ENCODE measurements around the gene GRID2. TPM values are rescaled to one million over a fixed set of nuclear protein-coding genes. Genes with fewer than 3 reads are reported as not detected.

The GRID2 gene
- polyA plus RNA-seq, 1 of the 3 experiments (the other 2 are of a cell fraction), result not detected

DNA sequence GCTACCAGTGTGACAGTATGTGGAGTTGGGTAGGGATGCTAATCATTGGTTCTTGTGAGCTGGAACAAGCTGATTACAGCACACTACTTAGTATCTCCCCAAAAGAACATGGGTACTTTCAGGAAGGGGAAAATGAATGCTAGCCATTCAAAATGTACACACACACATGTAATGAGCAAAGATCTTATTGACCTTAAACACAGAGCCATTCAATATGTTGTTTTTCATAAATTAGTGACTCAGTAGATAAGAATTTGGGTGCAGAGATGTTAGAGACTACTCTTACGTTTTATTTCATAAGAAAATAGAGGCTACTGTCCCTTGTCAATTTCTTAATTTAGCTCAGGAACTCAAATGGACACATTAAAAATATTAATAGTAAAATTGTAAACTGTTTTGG is 1015.3 kb downstream of the GRID2 start (continued):
- TF ChIP-seq, protein P1, sequence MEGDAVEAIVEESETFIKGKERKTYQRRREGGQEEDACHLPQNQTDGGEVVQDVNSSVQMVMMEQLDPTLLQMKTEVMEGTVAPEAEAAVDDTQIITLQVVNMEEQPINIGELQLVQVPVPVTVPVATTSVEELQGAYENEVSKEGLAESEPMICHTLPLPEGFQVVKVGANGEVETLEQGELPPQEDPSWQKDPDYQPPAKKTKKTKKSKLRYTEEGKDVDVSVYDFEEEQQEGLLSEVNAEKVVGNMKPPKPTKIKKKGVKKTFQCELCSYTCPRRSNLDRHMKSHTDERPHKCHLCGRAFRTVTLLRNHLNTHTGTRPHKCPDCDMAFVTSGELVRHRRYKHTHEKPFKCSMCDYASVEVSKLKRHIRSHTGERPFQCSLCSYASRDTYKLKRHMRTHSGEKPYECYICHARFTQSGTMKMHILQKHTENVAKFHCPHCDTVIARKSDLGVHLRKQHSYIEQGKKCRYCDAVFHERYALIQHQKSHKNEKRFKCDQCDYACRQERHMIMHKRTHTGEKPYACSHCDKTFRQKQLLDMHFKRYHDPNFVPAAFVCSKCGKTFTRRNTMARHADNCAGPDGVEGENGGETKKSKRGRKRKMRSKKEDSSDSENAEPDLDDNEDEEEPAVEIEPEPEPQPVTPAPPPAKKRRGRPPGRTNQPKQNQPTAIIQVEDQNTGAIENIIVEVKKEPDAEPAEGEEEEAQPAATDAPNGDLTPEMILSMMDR (IDR thresholded peaks at IDR 0.05), result no peak

DNA sequence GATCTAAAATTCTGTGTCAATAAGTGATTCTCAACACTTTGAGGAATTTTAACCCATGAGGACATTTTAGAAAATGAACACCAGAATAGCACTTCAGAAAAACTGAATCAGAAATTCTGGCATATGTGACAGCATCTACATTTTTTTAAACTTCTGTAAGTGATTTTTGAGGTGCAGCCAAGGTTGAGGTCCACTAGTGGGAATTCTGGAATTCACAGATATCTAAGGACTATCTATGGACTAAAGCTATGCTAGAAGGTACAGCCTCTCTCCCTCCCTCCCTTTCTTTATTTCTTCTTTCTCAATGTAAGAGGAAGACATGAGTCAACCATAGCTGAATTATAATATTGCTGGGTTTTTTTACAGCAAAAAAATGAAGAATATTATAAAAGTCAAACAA is 1016.6 kb downstream of the GRID2 start:
- POLR2A ChIA-PET, result no interaction called here
- H3F3A ChIP-seq (replicated peaks; ENCODE audit: insufficient read depth), result no peaks in the 10 kb centered on the region
- no peak overlapping the region for H3K27ac ChIP-seq (ENCODE audit: low read depth in 2 of 2, low read length in 1 of 2)
- no peaks in the 10 kb centered on the region for H3K9me2 ChIP-seq
- no peaks in the 10 kb centered on the region for H3K36me3 ChIP-seq (replicated peaks in 1 of 2; ENCODE audit: control insufficient read depth in 1 of 2, insufficient read depth in 2 of 2, low read length in 1 of 2)
- CTCF ChIA-PET, result no interaction called here
- H4K20me1 ChIP-seq (ENCODE audit: insufficient read depth), result no peaks in the 10 kb centered on the region
- no peaks in the 10 kb centered on the region for H3K79me2 ChIP-seq (ENCODE audit: insufficient read depth)
- no peak overlapping the region for H3K4me3 ChIP-seq (ENCODE audit: low read depth in 2 of 2, low read length in 1 of 2)
- DNase-seq, result no peak
- TF ChIP-seq RCOR1 (IDR thresholded peaks at IDR 0.05; ENCODE audit: low read length), result no peak
- TF ChIP-seq, protein P2, sequence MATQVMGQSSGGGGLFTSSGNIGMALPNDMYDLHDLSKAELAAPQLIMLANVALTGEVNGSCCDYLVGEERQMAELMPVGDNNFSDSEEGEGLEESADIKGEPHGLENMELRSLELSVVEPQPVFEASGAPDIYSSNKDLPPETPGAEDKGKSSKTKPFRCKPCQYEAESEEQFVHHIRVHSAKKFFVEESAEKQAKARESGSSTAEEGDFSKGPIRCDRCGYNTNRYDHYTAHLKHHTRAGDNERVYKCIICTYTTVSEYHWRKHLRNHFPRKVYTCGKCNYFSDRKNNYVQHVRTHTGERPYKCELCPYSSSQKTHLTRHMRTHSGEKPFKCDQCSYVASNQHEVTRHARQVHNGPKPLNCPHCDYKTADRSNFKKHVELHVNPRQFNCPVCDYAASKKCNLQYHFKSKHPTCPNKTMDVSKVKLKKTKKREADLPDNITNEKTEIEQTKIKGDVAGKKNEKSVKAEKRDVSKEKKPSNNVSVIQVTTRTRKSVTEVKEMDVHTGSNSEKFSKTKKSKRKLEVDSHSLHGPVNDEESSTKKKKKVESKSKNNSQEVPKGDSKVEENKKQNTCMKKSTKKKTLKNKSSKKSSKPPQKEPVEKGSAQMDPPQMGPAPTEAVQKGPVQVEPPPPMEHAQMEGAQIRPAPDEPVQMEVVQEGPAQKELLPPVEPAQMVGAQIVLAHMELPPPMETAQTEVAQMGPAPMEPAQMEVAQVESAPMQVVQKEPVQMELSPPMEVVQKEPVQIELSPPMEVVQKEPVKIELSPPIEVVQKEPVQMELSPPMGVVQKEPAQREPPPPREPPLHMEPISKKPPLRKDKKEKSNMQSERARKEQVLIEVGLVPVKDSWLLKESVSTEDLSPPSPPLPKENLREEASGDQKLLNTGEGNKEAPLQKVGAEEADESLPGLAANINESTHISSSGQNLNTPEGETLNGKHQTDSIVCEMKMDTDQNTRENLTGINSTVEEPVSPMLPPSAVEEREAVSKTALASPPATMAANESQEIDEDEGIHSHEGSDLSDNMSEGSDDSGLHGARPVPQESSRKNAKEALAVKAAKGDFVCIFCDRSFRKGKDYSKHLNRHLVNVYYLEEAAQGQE (IDR thresholded peaks at IDR 0.05; ENCODE audit: low read depth, low read length), result no peak
- no peak for TF ChIP-seq MXI1 (IDR thresholded peaks at IDR 0.05; ENCODE audit: low read depth, low read length)
- TF ChIP-seq RXRA (IDR thresholded peaks at IDR 0.05; ENCODE audit: borderline replicate concordance, low read depth), result no peak
- TF ChIP-seq, protein P3, sequence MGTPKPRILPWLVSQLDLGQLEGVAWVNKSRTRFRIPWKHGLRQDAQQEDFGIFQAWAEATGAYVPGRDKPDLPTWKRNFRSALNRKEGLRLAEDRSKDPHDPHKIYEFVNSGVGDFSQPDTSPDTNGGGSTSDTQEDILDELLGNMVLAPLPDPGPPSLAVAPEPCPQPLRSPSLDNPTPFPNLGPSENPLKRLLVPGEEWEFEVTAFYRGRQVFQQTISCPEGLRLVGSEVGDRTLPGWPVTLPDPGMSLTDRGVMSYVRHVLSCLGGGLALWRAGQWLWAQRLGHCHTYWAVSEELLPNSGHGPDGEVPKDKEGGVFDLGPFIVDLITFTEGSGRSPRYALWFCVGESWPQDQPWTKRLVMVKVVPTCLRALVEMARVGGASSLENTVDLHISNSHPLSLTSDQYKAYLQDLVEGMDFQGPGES (IDR thresholded peaks at IDR 0.05; ENCODE audit: low read depth, low read length), result no peak
- TF ChIP-seq FOXM1 (IDR thresholded peaks at IDR 0.05; ENCODE audit: low read depth), result no peak
- TF ChIP-seq, protein P4, sequence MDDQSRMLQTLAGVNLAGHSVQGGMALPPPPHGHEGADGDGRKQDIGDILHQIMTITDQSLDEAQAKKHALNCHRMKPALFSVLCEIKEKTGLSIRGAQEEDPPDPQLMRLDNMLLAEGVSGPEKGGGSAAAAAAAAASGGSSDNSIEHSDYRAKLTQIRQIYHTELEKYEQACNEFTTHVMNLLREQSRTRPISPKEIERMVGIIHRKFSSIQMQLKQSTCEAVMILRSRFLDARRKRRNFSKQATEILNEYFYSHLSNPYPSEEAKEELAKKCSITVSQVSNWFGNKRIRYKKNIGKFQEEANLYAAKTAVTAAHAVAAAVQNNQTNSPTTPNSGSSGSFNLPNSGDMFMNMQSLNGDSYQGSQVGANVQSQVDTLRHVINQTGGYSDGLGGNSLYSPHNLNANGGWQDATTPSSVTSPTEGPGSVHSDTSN (IDR thresholded peaks at IDR 0.05), result no peak
- no peak for TF ChIP-seq NRF1 (IDR thresholded peaks at IDR 0.05; ENCODE audit: low read depth, low read length)
- TF ChIP-seq, protein P5, sequence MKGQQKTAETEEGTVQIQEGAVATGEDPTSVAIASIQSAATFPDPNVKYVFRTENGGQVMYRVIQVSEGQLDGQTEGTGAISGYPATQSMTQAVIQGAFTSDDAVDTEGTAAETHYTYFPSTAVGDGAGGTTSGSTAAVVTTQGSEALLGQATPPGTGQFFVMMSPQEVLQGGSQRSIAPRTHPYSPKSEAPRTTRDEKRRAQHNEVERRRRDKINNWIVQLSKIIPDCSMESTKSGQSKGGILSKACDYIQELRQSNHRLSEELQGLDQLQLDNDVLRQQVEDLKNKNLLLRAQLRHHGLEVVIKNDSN (IDR thresholded peaks at IDR 0.05; ENCODE audit: borderline replicate concordance, low read depth), result no peak
- no peak for TF ChIP-seq EZH2phosphoT487 (IDR thresholded peaks at IDR 0.05; ENCODE audit: borderline replicate concordance, low read depth)
- TF ChIP-seq, protein P6, sequence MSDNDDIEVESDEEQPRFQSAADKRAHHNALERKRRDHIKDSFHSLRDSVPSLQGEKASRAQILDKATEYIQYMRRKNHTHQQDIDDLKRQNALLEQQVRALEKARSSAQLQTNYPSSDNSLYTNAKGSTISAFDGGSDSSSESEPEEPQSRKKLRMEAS (IDR thresholded peaks at IDR 0.05; ENCODE audit: low read depth), result no peak
- TF ChIP-seq, protein P1 (IDR thresholded peaks at IDR 0.05), result no peak
- no peak for TF ChIP-seq CHD2 (IDR thresholded peaks at IDR 0.05; ENCODE audit: low read length, partially characterized antibody)
- TF ChIP-seq TCF12 (IDR thresholded peaks at IDR 0.05), result no peak
- no peak for TF ChIP-seq FOXJ3 (CRISPR knock-in tag; IDR thresholded peaks at IDR 0.05)
- H3K4me2 ChIP-seq, result no peak overlapping the region
- H3K4me1 ChIP-seq (ENCODE audit: control insufficient read depth in 1 of 2, insufficient read depth in 2 of 2, low read depth in 1 of 2, low read length in 1 of 2), result no peaks in the 10 kb centered on the region; a peak in 1 of 4 replicates
- H3K9me3 ChIP-seq, result no peaks in the 10 kb centered on the region
- no peak overlapping the region for H3K9ac ChIP-seq
- no peaks in the 10 kb centered on the region for H3K27me3 ChIP-seq (ENCODE audit: insufficient read depth)
- H2AFZ ChIP-seq (ENCODE audit: low read depth), result no peak overlapping the region

All from SK-N-SH (cell line).